Measurements from ENCODE around the gene SPIN1. TPM values are rescaled to one million over a fixed set of nuclear protein-coding genes. Genes with fewer than 3 reads are reported as not detected.
"Not testable (repeated sequence)": the region's sequence is repeated elsewhere in the genome, so short reads cannot be mapped to it uniquely, and the experiment has no call there.

The SPIN1 gene
- 36.4 and 38.6 TPM in 2 replicates for total RNA-seq (2014; rRNA removed; shearing (Covaris generic))
- 29.4 and 43.7 TPM in 2 replicates for polyA plus RNA-seq (2015; cell fraction: cytosol; rRNA removed)
- 48.6 and 60.9 TPM in 2 replicates for polyA plus RNA-seq (2015; cell fraction: nucleus; rRNA removed)

DNA sequence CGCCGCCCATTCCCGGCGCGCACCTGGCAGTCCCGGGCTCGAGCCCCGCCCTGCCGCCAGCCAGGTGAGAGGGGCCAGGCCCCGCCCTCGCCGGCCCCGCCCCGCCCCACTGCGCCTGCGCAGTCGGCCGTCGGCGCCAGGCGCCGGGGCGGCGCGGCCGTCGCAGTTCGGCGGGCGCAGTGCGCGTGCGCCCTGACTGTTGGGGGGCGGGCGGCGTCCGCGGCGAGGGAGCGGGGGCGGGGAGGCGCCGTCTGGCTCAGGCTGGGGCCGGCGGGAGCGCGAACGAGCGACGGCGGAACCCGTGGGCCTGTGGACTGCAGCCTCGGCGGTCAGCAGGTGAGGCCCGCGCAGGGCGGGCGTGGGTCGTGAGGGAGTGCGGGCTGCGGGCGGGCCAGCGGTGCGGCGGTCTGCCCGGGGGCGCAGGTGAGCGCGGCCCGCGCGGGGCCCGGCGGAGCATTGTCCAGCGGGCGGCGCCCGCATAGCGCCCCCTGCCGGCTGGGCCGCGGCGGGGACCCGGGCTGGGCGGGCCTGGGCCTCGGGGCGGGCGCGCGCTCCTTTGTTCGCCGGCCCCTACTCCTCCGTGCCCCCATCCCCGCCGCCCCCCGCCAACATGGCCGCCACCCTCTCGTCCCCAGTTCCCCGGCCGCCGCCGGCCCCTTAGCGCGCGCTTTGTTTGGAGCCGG, at the start of gene SPIN1:
Gene SPIN1, plus strand, starts transcription at position 242 of the 683 bp plus-strand sequence. CDS start 38,096 bp downstream, outside the sequence.
- DNase-seq (ENCODE audit: low read depth, low spot score), result peak; percentile 75
- in situ Hi-C loops (cut with HindIII; ENCODE audit: low pct_unique_long_range_greater_than_20kb, low sequenced_read_pairs), result no loop called here

DNA sequence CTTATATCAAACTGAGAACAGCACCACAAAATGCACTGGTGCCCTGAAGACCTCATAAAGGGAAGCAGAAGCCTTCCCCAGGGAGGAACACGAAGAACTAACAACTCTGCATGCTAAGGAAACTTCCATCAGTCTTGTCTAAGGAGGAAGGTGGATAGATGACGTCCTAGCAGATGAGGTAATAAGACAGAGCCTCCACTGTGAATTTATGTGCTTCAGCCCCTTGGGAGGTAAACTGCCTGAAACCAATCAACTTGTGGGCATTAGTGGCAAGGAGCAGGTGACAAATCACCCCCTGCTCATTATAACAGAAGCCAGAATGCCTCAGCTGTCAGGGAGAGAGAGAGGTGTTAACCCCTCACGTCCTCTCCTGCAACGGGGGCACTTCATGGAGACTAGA, 48.9 kb upstream of the SPIN1 start:
- DNase-seq (ENCODE audit: low read depth, low spot score), result peak; percentile 15
- in situ Hi-C loops (cut with HindIII; ENCODE audit: low pct_unique_long_range_greater_than_20kb, low sequenced_read_pairs), result no loop called here

GRCh38 chr9:88342246-88342645, 46.0 kb upstream of the SPIN1 start:
- DNase-seq (ENCODE audit: low read depth, low spot score), result no peak

GRCh38 chr9:88344013-88344412, 44.2 kb upstream of the SPIN1 start:
- in situ Hi-C loops (cut with HindIII; ENCODE audit: low pct_unique_long_range_greater_than_20kb, low sequenced_read_pairs), result no loop called here
- peak; percentile 18 for DNase-seq (ENCODE audit: low read depth, low spot score)

More at GRCh38 chr9:88342246-88342645, 46.0 kb upstream of the SPIN1 start:
- in situ Hi-C loops (cut with HindIII; ENCODE audit: low pct_unique_long_range_greater_than_20kb, low sequenced_read_pairs), result no loop called here

GRCh38 chr9:88350354-88350753, 37.9 kb upstream of the SPIN1 start:
- in situ Hi-C loops (cut with HindIII; ENCODE audit: low pct_unique_long_range_greater_than_20kb, low sequenced_read_pairs); DNase-seq (ENCODE audit: low read depth, low spot score): not testable (repeated sequence)

DNA sequence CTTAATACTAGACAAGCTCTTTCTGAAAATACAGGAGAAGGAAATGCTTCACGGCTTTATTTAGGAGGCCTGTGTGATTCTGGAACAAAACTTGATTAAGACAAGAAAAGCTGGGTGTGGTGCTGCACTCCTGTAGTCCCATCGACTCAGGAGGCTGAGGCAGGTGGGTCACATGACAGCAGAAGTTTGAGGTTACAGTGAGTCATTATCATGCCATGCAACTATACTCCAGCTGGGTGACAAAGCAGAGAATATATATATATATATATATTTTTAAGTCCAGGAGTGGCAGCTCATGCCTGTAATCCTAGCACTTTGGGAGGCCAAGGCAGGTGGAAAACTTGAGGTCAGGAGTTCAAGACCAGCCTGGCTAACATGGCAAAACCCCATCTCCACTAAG, 33.1 kb upstream of the SPIN1 start:
- in situ Hi-C loops (cut with HindIII; ENCODE audit: low pct_unique_long_range_greater_than_20kb, low sequenced_read_pairs), result no loop called here
- DNase-seq (ENCODE audit: low read depth, low spot score), result no peak

DNA sequence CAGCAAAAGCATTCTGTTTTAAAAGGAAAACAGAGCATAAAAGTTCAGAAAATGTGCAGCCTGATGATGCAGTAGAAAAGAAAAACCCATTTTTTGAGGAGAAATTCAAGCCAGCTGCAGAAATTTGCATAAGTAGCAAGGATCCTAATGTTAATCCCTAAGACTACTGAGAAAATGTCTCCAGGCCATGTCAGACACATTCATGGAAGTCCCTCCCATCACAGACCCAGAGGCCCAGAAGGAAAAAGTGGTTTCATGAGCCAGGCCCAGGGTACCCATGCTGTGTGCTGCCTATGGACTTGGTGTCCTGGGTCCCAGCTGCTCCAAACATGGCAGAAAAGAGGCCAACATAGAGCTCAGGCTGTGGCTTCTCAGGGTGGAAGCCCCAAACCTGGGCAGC, 31.0 kb upstream of the SPIN1 start:
- DNase-seq (ENCODE audit: low read depth, low spot score); in situ Hi-C loops (cut with HindIII; ENCODE audit: low pct_unique_long_range_greater_than_20kb, low sequenced_read_pairs): not testable (repeated sequence)

DNA sequence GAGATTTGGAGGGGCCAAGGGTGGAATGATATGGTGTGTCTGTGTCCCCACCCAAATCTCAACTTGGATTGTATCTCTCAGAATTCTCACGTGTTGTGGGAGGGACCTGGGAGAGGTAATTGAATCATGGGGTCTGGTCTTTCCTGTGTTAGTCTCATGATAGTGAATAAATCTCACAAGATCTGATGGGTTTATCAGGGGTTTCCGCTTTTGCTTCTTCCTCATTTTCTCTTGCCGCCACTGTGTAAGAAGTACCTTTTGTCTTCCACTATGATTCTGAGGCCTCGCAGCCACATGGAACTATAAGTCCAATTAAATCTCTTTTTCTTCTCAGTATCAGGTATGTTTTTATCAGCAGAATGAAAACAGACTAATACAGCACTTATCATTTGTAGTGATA, 29.5 kb upstream of the SPIN1 start:
- no peak for DNase-seq (ENCODE audit: low read depth, low spot score)
- in situ Hi-C loops (cut with HindIII; ENCODE audit: low pct_unique_long_range_greater_than_20kb, low sequenced_read_pairs), result no loop called here

GRCh38 chr9:88359974-88360373, 28.3 kb upstream of the SPIN1 start:
- no peak for DNase-seq (ENCODE audit: low read depth, low spot score)
- in situ Hi-C loops (cut with HindIII; ENCODE audit: low pct_unique_long_range_greater_than_20kb, low sequenced_read_pairs), result no loop called here

DNA sequence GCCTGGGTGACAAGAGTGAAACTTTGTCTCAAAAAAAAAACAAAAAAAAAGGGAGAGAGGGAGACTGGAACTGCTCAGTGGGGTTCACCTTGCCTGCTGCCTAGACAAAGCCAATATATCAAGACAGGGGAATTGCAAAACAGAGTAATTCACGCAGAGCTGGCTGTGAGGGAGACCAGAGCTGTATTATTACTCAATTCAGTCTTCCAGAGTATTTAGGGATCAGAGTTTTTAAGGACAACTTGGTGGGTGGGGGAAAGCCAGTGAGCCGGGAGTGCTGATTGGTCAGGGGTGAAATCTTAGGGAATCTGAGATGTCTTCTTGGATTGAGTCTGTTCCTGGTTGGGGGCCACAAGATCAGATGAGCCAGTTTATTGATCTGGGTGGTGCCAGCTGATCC, 25.6 kb upstream of the SPIN1 start:
- in situ Hi-C loops (cut with HindIII; ENCODE audit: low pct_unique_long_range_greater_than_20kb, low sequenced_read_pairs), result no loop called here
- DNase-seq (ENCODE audit: low read depth, low spot score), result no peak

DNA sequence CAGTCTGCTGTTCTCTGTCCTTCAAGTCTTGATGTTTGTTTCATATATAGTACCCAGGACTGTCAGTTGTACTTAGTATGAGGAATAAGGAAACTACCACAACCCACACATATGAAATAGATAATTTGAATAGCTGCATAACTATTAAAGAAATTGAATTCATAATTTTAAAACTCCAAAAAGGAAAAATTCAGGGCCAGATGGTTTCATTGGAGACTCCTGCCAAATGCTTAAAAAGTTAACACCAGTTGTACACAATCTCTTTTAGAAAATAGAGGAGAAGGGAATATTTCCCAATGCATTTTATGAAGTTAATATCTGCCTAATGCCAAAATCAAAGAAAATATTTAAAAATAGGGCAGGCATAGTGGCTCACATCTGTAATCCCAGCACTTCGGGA, 24.6 kb upstream of the SPIN1 start:
- DNase-seq (ENCODE audit: low read depth, low spot score), result no peak
- in situ Hi-C loops (cut with HindIII; ENCODE audit: low pct_unique_long_range_greater_than_20kb, low sequenced_read_pairs), result no loop called here

- DNase-seq (ENCODE audit: low read depth, low spot score), result no peak
- in situ Hi-C loops (cut with HindIII; ENCODE audit: low pct_unique_long_range_greater_than_20kb, low sequenced_read_pairs), result no loop called here
Measured at GRCh38 chr9:88364706-88365105, 23.5 kb upstream of the SPIN1 start.

GRCh38 chr9:88370346-88370745, 17.9 kb upstream of the SPIN1 start:
- in situ Hi-C loops (cut with HindIII; ENCODE audit: low pct_unique_long_range_greater_than_20kb, low sequenced_read_pairs), result no loop called here
- DNase-seq (ENCODE audit: low read depth, low spot score), result no peak

DNA sequence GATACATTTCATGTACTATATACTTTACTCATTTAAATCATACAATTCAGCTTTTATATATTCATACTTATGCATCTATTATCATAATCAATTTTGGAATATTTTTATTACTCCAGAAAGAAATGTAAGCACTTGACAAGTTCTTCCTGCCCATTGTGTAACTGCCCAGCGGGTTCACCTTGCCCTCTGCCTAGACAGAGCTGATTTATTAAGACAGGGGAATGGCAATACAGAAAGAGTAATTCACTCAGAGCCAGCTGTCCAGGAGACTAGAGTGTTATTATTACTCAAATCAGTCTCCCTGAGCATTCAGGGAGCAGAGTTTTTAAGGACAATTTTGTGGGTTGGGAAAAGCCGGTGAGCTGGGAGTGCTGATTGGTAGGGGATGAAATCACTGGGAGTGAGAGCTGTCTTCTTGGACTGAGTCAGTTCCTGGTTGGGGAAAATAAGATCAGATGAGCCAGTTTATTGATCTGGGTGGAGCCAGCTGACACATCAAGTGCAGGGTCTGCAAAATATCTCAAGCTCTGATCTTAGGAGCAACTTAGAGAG, 16.1 kb upstream of the SPIN1 start:
- DNase-seq (ENCODE audit: low read depth, low spot score), result no peak
- in situ Hi-C loops (cut with HindIII; ENCODE audit: low pct_unique_long_range_greater_than_20kb, low sequenced_read_pairs), result no loop called here

- in situ Hi-C loops (cut with HindIII; ENCODE audit: low pct_unique_long_range_greater_than_20kb, low sequenced_read_pairs), result no loop called here
- DNase-seq (ENCODE audit: low read depth, low spot score), result no peak
Measured at GRCh38 chr9:88373045-88373444, 15.2 kb upstream of the SPIN1 start.

DNA sequence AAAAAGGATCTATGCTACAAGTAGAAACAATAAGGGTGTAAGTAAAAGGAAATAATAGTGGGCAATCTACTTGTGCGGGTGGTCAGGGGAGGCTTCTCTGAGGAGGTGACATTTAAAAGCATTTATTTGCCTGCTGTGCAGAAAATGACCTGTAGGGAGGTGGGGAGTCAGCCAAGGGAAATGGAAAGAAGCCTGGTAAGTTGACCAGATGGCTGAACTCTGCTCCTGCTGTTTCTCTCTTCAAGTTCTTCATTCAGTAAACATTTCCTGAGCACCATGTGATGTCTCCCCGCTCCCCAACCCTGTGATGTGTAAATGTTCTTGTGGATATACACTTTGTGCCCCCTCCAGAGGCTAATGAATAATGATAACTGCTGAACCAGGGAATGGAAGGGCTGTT, 9.9 kb upstream of the SPIN1 start:
- peak; percentile 10 for DNase-seq (ENCODE audit: low read depth, low spot score)
- in situ Hi-C loops (cut with HindIII; ENCODE audit: low pct_unique_long_range_greater_than_20kb, low sequenced_read_pairs), result no loop called here

DNA sequence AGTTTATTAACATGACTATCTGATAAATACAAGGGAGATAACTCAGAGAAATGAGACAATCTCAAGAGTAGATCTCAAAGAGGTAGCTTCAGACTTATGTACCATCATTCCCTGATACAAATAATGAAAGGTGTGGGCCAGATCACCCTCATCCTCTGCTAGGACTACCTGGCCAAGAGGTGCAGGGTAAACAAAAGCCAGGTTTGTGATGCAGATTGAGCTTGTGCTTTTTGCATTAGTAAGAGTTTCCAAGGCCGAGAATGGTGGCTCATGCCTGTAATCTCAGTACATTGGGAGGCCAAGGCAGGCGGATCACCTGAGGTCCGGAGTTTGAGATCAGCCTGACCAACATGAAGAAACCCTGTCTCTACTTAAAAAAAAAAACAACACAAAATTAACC, 8.9 kb upstream of the SPIN1 start:
- DNase-seq (ENCODE audit: low read depth, low spot score), result no peak
- in situ Hi-C loops (cut with HindIII; ENCODE audit: low pct_unique_long_range_greater_than_20kb, low sequenced_read_pairs), result no loop called here

GRCh38 chr9:88380118-88380517, 8.1 kb upstream of the SPIN1 start:
- in situ Hi-C loops (cut with HindIII; ENCODE audit: low pct_unique_long_range_greater_than_20kb, low sequenced_read_pairs), result no loop called here
- no peak for DNase-seq (ENCODE audit: low read depth, low spot score)

DNA sequence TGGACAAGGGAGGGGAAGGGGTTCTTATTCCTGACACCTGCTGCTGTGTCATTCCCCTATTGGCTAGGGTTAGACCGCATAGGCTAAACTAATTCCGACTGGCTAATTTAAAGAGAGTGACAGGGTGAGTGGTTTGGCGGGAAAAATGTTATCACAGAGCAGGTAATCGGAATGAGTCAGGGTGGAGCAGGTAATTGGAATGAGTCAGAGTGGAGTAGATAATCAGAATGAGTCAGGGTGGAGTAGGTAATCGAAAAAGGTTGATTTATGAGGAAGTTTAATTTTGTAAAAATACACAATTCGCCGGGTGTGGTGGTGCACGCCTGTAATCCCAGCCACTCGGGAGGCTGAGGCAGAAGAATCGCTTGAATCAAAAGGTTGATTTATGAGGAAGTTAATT, 6.9 kb upstream of the SPIN1 start:
- in situ Hi-C loops (cut with HindIII; ENCODE audit: low pct_unique_long_range_greater_than_20kb, low sequenced_read_pairs); DNase-seq (ENCODE audit: low read depth, low spot score): not testable (repeated sequence)
